ENCODE data around the gene KAT6B. TPM values are rescaled to one million over a fixed set of nuclear protein-coding genes. Genes with fewer than 3 reads are reported as not detected.

The KAT6B gene
- total and polyA plus RNA-seq, 11 donors: 10.4 to 61.3 (median 42.9) TPM

DNA sequence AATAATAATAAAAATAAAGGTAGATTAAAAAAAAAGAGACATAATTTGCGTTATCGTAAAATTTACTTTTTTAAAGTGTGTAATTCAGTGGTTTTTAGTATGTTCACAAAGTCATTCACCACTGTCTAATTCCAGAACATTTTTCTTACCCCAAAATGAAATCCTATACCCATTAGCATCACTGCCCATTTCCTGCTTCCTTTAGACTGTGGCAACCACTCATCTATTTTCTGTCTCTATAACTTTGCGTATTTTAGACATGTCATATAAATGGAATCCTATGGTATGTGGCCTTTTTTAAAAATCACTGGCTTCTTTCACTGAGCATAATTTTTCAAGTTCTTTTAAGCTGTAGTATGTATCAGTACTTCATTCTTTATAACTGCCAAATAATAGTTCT is 53.6 kb downstream of the KAT6B start:
- TF ChIP-seq, protein P1, sequence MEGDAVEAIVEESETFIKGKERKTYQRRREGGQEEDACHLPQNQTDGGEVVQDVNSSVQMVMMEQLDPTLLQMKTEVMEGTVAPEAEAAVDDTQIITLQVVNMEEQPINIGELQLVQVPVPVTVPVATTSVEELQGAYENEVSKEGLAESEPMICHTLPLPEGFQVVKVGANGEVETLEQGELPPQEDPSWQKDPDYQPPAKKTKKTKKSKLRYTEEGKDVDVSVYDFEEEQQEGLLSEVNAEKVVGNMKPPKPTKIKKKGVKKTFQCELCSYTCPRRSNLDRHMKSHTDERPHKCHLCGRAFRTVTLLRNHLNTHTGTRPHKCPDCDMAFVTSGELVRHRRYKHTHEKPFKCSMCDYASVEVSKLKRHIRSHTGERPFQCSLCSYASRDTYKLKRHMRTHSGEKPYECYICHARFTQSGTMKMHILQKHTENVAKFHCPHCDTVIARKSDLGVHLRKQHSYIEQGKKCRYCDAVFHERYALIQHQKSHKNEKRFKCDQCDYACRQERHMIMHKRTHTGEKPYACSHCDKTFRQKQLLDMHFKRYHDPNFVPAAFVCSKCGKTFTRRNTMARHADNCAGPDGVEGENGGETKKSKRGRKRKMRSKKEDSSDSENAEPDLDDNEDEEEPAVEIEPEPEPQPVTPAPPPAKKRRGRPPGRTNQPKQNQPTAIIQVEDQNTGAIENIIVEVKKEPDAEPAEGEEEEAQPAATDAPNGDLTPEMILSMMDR (IDR thresholded peaks at IDR 0.05): no peak
- TF ChIP-seq POLR2A (IDR thresholded peaks at IDR 0.05): no peak
- Histone ChIP-seq H3K27ac (no peak overlapping the region), H3K27me3 (no peaks in the 10 kb centered on the region), H3K9me3 (no peaks in the 10 kb centered on the region), H3K36me3 (no peaks in the 10 kb centered on the region), H3K4me3 (no peak overlapping the region), H3K4me1 (peaks cover 0 to 51% (median 17%) of the 10 kb centered on the region in 12 donors)
- 94 to 99% (median 98%) methylated on average over 3 of the region's 3 CpGs for WGBS, 4 donors
- no peak for ATAC-seq
- intact Hi-C loops (cut with DNase I): no loop called here
- DNase-seq: no peak

DNA sequence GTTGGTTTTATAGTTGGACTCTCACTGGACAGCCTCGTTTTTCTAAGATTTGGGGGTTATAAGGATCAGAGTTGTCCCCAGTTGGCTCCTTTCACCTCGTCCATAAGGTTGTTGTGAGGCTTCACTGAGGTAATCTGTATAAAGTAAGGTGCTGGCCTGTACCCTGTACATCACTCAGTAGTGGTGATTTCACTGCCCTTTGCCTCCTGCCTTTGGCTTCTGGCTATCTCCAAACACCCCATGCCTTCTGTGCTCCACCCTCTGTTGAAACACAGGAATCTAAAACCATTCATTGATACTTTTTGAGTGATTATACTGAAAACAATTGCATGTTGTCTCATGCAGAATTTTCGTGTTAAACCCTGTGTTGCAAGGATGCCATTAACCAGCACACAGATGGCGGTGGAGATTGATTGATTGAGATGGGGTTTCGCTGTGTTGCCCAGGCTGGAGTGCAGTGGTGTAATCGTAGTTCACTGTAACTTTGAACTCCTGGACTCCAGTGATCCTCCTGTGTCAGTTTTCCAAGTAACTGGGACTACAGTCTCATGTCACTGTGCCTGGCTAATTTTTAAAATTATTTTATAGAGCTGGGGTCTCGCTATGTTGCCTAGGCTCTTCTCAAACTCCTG is 55.0 kb downstream of the KAT6B start:
- Histone ChIP-seq H3K27me3 (no peaks in the 10 kb centered on the region), H3K36me3 (no peaks in the 10 kb centered on the region), H3K27ac (no peak overlapping the region), H3K4me1 (peaks cover 0 to 45% (median 12%) of the 10 kb centered on the region in 12 donors), H3K4me3 (no peak overlapping the region), H3K9me3 (no peaks in the 10 kb centered on the region)
- WGBS, 4 donors: 91 to 98% (median 96%) methylated on average over 7 of the region's 7 CpGs
- DNase-seq (no peak), ATAC-seq (no peak)
- no peak for TF ChIP-seq POLR2A (IDR thresholded peaks at IDR 0.05)
- TF ChIP-seq, protein P1 (IDR thresholded peaks at IDR 0.05): no peak
- intact Hi-C loops (cut with DNase I): no loop called here

DNA sequence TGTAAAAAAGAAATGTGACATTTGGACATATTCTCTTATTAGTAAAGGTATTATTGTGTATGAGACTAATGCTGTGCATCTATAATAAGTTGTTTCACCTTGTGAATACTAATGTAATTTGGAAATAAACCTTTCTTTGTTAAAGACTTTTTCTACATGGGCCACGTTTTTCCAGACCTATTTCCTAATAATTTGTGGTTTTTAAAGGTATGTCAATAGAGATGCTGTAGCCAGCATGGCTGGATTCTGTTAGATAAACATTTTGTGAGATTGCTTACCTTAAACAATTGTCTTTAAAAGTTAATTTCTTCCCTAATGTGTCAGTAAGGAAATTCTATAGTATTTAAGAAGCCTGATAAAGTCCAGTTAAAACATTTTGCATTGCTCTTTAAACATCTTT is 56.0 kb downstream of the KAT6B start:
- Histone ChIP-seq H3K9me3 (no peaks in the 10 kb centered on the region), H3K27ac (no peak overlapping the region), H3K36me3 (no peaks in the 10 kb centered on the region), H3K27me3 (no peaks in the 10 kb centered on the region), H3K4me3 (no peak overlapping the region), H3K4me1 (peaks cover 0 to 50% (median 11%) of the 10 kb centered on the region in 12 donors)
- TF ChIP-seq, protein P1 (IDR thresholded peaks at IDR 0.05): no peak
- no peak for TF ChIP-seq POLR2A (IDR thresholded peaks at IDR 0.05)
- 68 to 70% (median 69%) methylated on average over 1 of the region's 1 CpG for WGBS, 4 donors
- no peak for DNase-seq
- ATAC-seq: no peak
- intact Hi-C loops (cut with DNase I): no loop called here

DNA sequence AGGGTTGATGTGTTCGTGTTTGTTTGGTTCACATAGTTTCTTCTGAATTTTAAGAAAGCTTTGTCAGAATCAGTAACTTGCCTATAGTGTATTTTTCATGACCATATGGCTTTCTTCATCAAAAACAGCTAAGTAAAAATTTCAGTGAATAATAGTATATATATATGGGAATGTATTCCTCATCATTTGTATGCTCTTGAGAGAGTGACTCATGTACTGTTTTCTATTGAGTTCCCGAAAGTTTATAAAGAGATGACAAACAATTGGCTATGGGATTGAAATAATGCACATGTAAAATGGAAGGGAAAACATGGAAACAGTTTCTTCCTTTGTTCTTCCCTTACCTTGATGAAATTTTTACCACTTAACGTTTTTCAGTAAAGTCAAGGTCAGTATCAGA is 56.4 kb downstream of the KAT6B start:
- intact Hi-C loops (cut with DNase I): no loop called here
- WGBS, 4 donors: 64 to 74% (median 67%) methylated on average over 3 of the region's 3 CpGs
- H3K4me1 ChIP-seq: peaks cover 0 to 51% (median 11%) of the 10 kb centered on the region in 12 donors

More for the DNA sequence above, 56.4 kb downstream of the KAT6B start:
- H3K27ac ChIP-seq: no peak overlapping the region
- TF ChIP-seq, protein P1 (IDR thresholded peaks at IDR 0.05): no peak
- no peak for TF ChIP-seq POLR2A (IDR thresholded peaks at IDR 0.05)
- DNase-seq (no peak), ATAC-seq (no peak)
- no peaks in the 10 kb centered on the region for H3K27me3 ChIP-seq
- H3K36me3 ChIP-seq: no peaks in the 10 kb centered on the region
- no peaks in the 10 kb centered on the region for H3K9me3 ChIP-seq
- no peak overlapping the region for H3K4me3 ChIP-seq
